Ishikawa (cell line): ENCODE data around the gene PLD1.
A peak's percentile ranks its signal among the peaks of the same experiment; 100 is the strongest.

Experiments used
- CEBPB ChIP-seq: IDR thresholded peaks from 2 replicates; pipeline ENCODE4 v1.6.1; 2012
- CREB1 ChIP-seq: IDR thresholded peaks from 2 replicates; pipeline ENCODE4 v1.6.1; 2012; ENCODE audit warnings: low read depth
- EGR1 ChIP-seq: IDR thresholded peaks from 2 replicates; pipeline ENCODE4 v1.6.1; 2012
- EP300 ChIP-seq: IDR thresholded peaks from 2 replicates; pipeline ENCODE4 v1.6.1; 2012; ENCODE audit warnings: borderline replicate concordance
- NFIC ChIP-seq: IDR thresholded peaks from 2 replicates; pipeline ENCODE4 v1.6.1; 2012
- RAD21 ChIP-seq: IDR thresholded peaks from 2 replicates; pipeline ENCODE4 v1.6.1; 2012; ENCODE audit warnings: low read depth
- TAF1 ChIP-seq: IDR thresholded peaks from 2 replicates; pipeline ENCODE4 v1.6.1; 2012; ENCODE audit warnings: low read depth, mild to moderate bottlenecking
- TF ChIP-seq, protein P1 (sequence below): IDR thresholded peaks from 2 replicates; pipeline ENCODE4 v1.6.1; 2012; ENCODE audit warnings: low read depth, mild to moderate bottlenecking
- TF ChIP-seq, protein P2 (sequence below): IDR thresholded peaks from 2 replicates; pipeline ENCODE4 v1.6.1; 2012

DNA sequence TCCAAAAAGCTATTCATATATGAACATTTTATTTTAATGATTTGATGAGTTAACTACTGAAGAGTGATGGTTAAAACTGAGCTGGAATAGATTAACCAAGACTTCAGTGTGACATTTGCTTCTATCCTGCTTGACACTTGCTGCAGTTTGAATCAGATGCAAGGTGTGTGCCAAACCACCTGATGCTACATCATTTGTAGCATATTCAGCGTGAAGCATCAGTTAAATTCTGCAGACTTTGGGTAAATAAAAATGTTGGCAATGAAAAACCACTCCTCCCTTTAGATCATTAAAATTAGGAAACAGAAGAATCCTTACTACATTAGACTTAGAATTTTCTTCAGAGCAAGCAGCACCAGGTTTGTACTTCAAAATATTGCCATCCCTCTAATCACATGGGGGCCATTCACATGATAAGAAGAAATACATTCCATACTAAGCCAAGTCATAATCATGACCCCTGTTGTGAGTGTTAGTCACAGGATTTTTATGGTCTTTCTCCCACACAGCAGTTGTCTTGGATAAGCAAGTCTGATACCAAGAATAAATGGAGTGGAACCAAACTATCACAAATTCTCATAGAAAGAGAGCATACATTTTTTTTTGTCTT, 189.4 kb downstream of the PLD1 start:
- no peak for TF ChIP-seq CREB1
- no peak for TF ChIP-seq CEBPB
- no peak for TF ChIP-seq NFIC
- TF ChIP-seq RAD21, result no peak
- peak; percentile 34; the same call in 1 of the 2 replicates for TF ChIP-seq EP300
- TF ChIP-seq TAF1, result no peak
- TF ChIP-seq, protein P1, sequence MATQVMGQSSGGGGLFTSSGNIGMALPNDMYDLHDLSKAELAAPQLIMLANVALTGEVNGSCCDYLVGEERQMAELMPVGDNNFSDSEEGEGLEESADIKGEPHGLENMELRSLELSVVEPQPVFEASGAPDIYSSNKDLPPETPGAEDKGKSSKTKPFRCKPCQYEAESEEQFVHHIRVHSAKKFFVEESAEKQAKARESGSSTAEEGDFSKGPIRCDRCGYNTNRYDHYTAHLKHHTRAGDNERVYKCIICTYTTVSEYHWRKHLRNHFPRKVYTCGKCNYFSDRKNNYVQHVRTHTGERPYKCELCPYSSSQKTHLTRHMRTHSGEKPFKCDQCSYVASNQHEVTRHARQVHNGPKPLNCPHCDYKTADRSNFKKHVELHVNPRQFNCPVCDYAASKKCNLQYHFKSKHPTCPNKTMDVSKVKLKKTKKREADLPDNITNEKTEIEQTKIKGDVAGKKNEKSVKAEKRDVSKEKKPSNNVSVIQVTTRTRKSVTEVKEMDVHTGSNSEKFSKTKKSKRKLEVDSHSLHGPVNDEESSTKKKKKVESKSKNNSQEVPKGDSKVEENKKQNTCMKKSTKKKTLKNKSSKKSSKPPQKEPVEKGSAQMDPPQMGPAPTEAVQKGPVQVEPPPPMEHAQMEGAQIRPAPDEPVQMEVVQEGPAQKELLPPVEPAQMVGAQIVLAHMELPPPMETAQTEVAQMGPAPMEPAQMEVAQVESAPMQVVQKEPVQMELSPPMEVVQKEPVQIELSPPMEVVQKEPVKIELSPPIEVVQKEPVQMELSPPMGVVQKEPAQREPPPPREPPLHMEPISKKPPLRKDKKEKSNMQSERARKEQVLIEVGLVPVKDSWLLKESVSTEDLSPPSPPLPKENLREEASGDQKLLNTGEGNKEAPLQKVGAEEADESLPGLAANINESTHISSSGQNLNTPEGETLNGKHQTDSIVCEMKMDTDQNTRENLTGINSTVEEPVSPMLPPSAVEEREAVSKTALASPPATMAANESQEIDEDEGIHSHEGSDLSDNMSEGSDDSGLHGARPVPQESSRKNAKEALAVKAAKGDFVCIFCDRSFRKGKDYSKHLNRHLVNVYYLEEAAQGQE, result no peak
- no peak for TF ChIP-seq EGR1
- TF ChIP-seq, protein P2, sequence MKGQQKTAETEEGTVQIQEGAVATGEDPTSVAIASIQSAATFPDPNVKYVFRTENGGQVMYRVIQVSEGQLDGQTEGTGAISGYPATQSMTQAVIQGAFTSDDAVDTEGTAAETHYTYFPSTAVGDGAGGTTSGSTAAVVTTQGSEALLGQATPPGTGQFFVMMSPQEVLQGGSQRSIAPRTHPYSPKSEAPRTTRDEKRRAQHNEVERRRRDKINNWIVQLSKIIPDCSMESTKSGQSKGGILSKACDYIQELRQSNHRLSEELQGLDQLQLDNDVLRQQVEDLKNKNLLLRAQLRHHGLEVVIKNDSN, result peak; percentile 63
